ENCODE data around the gene RUBCNL. TPM values are rescaled to one million over a fixed set of nuclear protein-coding genes. Genes with fewer than 3 reads are reported as not detected.

RUBCNL gene
- total and polyA plus RNA-seq, 9 of the 15 experiments (the other 6 are each of a cell fraction or from before 2014, with no cell fraction given), result 0.04 to 0.35 (median 0.12) TPM; not detected in 3

DNA sequence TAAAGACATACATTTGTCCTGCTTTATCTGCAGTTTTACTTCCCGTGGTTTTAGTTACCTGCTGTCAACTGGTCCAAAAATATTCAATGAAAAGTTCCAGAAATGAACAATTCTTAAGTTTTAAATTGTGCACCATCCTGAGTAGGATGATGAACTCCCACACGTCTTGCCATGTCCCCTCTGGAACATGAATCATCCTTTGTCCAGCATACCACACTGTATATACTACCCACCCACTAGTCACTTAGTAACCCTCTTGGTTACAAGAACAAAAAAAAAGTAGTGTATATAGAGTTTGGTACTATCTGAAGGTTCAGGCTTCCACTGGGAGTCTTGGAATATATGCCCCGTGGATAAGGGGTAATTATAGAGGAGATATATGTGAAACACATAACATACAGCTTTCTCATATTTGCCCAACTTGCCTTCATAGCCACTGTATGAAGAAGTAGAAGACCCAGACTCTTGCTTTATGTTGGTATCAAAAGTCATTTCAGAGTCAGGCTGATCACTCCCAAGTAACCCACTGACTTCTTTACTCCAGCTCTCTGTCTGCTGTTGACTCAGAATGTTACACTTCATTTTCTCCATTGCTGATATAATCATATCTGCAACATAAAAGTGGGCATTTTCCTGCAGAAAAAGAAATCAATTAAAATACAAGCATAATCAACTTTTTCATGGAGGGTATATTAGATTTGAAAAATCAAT, 19.3 kb downstream of the RUBCNL start:
- Histone ChIP-seq H3K4me3 (no peak overlapping the region), H3K27ac (ENCODE audit: extremely low read depth, low read depth, low read length) (no peak overlapping the region), H3K9me1 (ENCODE audit: control insufficient read depth, insufficient read depth, low read length) (no peaks in the 10 kb centered on the region), H3K9me3 (replicated peaks; ENCODE audit: control insufficient read depth, insufficient read depth, low read depth, low read length) (no peaks in the 10 kb centered on the region), H3K79me2 (ENCODE audit: control insufficient read depth, insufficient read depth, low read length) (no peaks in the 10 kb centered on the region), H3K4me2 (ENCODE audit: insufficient read depth, low read length) (no peak overlapping the region), H3K36me3 (ENCODE audit: control insufficient read depth, insufficient read depth, low read length) (no peaks in the 10 kb centered on the region), H3K9ac (ENCODE audit: insufficient read depth in 1 of 2, low read depth in 2 of 2, low read length in 2 of 2) (no peak overlapping the region), H3K4me1 (replicated peaks in 1 of 2; ENCODE audit: control insufficient read depth in 2 of 2, insufficient read depth in 2 of 2, low read length in 2 of 2) (no peaks in the 10 kb centered on the region; a peak in 1 of 5 replicates), H2AFZ (ENCODE audit: low read depth, low read length) (no peak overlapping the region), H3K27me3 (ENCODE audit: control insufficient read depth in 2 of 2, insufficient read depth in 2 of 2, low read length in 2 of 2) (peaks cover 4 to 21% of the 10 kb centered on the region in 2 experiments; a peak in 4 of 5 replicates), H4K20me1 (replicated peaks; ENCODE audit: control insufficient read depth, insufficient read depth, low read length) (no peaks in the 10 kb centered on the region)
- ATAC-seq (no peak), DNase-seq (ENCODE audit: extremely low read depth in 1 of 4, low spot score in 3 of 4) (no peak), FAIRE-seq (no peak)
- no TSS peak for BruUV-seq (replicated peaks)
- in situ Hi-C loops (cut with MboI), result no loop called here
- ChIA-PET CTCF (ENCODE audit: low intra/inter-chr PET ratio) (no interaction called here), POLR2A (no interaction called here)
- intact Hi-C loops (cut with micrococcal nuclease), result no loop called here
- TF ChIP-seq ZNF41 (CRISPR knock-in tag; conservative IDR thresholded peaks at IDR 0.05), result no peak
- WGBS (ENCODE audit: insufficient coverage, low coverage, missing lambda C conversion rate), result 3% methylated on average over 3 of the region's 3 CpGs

DNA sequence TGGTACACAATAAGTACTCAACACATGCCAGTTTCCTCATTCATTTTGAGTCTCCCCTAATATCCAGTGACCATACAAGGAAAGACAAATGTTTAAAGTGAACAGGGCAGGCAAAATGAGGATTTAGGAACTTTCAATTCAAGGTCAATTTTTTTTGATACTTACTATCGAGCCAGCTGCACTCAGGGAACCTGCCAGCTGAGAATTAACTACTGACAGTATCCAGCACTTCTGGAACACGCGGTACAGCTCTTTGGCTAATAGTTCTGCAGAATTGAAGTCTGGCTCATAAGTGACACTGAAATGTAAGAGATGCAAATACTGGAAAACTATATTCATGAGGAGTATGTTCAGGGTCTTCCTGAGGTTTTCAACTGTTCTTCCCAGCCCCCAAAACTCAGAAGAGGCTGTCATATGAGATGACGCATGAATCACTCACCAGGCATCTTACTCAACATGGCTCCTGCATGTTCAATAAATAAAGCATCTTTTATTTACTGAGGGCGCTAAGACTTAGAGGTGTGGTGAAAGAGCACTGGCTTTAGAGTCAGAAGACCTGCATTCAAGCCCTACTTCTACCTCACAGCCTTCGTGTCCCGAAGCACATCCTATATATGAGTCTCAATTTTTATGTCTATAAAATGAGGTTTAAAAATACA, 25.6 kb downstream of the RUBCNL start:
- Histone ChIP-seq H2AFZ (ENCODE audit: low read depth, low read length) (no peak overlapping the region), H3K9me1 (ENCODE audit: control insufficient read depth, insufficient read depth, low read length) (no peaks in the 10 kb centered on the region), H3K9me3 (replicated peaks; ENCODE audit: control insufficient read depth, insufficient read depth, low read depth, low read length) (no peaks in the 10 kb centered on the region), H3K36me3 (ENCODE audit: control insufficient read depth, insufficient read depth, low read length) (no peaks in the 10 kb centered on the region), H3K4me3 (no peak overlapping the region), H3K4me2 (ENCODE audit: insufficient read depth, low read length) (no peak overlapping the region), H3K4me1 (replicated peaks in 1 of 2; ENCODE audit: control insufficient read depth in 2 of 2, insufficient read depth in 2 of 2, low read length in 2 of 2) (no peaks in the 10 kb centered on the region), H3K79me2 (ENCODE audit: control insufficient read depth, insufficient read depth, low read length) (no peaks in the 10 kb centered on the region), H3K27me3 (ENCODE audit: control insufficient read depth in 2 of 2, insufficient read depth in 2 of 2, low read length in 2 of 2) (no peaks in the 10 kb centered on the region; a peak in 2 of 5 replicates), H4K20me1 (replicated peaks; ENCODE audit: control insufficient read depth, insufficient read depth, low read length) (no peaks in the 10 kb centered on the region), H3K27ac (ENCODE audit: extremely low read depth, low read depth, low read length) (no peak overlapping the region), H3K9ac (ENCODE audit: insufficient read depth in 1 of 2, low read depth in 2 of 2, low read length in 2 of 2) (no peak overlapping the region)
- intact Hi-C loops (cut with micrococcal nuclease), result no loop called here
- in situ Hi-C loops (cut with MboI), result no loop called here
- no peak for ATAC-seq
- ChIA-PET CTCF (ENCODE audit: low intra/inter-chr PET ratio) (interaction anchor here (0.6 kb wide), 2 partner anchors 1414 to 1707 kb away, joined by 3 to 4 read pairs; no protein-coding TSS in a partner anchor), POLR2A (no interaction called here)
- no peak for DNase-seq (ENCODE audit: extremely low read depth in 1 of 4, low spot score in 3 of 4)
- FAIRE-seq, result no peak
- BruUV-seq (replicated peaks), result no TSS peak
- 5% methylated on average over 7 of the region's 7 CpGs for WGBS (ENCODE audit: insufficient coverage, low coverage, missing lambda C conversion rate)
- TF ChIP-seq ZNF445 (CRISPR knock-in tag; IDR thresholded peaks at IDR 0.05; ENCODE audit: low read depth) (no peak), GABPB2 (CRISPR knock-in tag; conservative IDR thresholded peaks at IDR 0.05) (no peak), RBBP5 (IDR thresholded peaks at IDR 0.05; ENCODE audit: borderline replicate concordance, insufficient read depth, low read length, poor library complexity, severe bottlenecking) (no peak), SMAD2 (IDR thresholded peaks at IDR 0.05; ENCODE audit: low read depth, low read length) (no peak), ZNF41 (CRISPR knock-in tag; conservative IDR thresholded peaks at IDR 0.05) (no peak), PTRF (tag; IDR thresholded peaks at IDR 0.05) (no peak), ZNF444 (CRISPR knock-in tag; IDR thresholded peaks at IDR 0.05) (no peak), TAL1 (IDR thresholded peaks at IDR 0.05) (no peak), TAF1 (IDR thresholded peaks at IDR 0.05; ENCODE audit: control insufficient read depth, extremely low read depth, insufficient read depth, low read length, severe bottlenecking) (no peak), NR2C2 (CRISPR knock-in tag; IDR thresholded peaks at IDR 0.05) (no peak), NR2C2 (tag; IDR thresholded peaks at IDR 0.05) (no peak), HDAC8 (tag; IDR thresholded peaks at IDR 0.05) (no peak), FOXK1 (CRISPR knock-in tag; IDR thresholded peaks at IDR 0.05; ENCODE audit: borderline replicate concordance) (no peak), MTF1 (CRISPR knock-in tag; IDR thresholded peaks at IDR 0.05; ENCODE audit: borderline replicate concordance) (no peak)

Measured in K562 (cell line).